Hindlimb muscle (tissue), 1 donor: ENCODE results near the gene FKBP5. TPM values are rescaled to one million over a fixed set of nuclear protein-coding genes. Genes with fewer than 3 reads are reported as not detected.
"Not testable (repeated sequence)": the region's sequence is repeated elsewhere in the genome, so short reads cannot be mapped to it uniquely, and the experiment has no call there.

Experiments used
- DNase-seq: peaks from one replicate; pipeline ENCODE4 v3.0.0-alpha.2; 2013
- polyA plus RNA-seq: library from polyadenylated mRNA; unstranded; fragments of 120-200 nt; gene quantifications from one replicate; pipeline ENCODE4 v1.2.1, GENCODE V29; 2013; ENCODE audit not compliant: insufficient read length

FKBP5 gene
- polyA plus RNA-seq, 1 donor = 14.5 TPM

DNA sequence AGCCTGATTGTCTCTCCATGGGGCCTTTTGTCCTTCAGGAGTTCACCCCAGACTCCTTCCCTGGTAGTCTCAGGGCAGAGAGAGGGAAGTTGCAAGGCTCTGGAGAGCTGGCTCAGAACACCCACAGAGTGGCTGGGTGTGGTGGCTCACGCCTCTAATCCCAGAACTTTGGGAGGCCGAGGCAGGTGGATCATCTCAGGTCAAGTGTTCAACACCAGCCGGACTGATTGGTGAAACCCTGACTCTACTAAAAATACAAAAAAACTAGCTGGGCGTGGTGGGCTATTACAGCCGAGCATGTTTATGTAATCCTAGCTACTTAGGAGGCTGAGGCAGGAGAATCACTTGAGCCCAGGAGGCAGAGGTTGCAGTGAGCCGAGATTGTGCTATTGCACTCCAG, 152.9 kb downstream of the FKBP5 start:
- not testable (repeated sequence) for DNase-seq

DNA sequence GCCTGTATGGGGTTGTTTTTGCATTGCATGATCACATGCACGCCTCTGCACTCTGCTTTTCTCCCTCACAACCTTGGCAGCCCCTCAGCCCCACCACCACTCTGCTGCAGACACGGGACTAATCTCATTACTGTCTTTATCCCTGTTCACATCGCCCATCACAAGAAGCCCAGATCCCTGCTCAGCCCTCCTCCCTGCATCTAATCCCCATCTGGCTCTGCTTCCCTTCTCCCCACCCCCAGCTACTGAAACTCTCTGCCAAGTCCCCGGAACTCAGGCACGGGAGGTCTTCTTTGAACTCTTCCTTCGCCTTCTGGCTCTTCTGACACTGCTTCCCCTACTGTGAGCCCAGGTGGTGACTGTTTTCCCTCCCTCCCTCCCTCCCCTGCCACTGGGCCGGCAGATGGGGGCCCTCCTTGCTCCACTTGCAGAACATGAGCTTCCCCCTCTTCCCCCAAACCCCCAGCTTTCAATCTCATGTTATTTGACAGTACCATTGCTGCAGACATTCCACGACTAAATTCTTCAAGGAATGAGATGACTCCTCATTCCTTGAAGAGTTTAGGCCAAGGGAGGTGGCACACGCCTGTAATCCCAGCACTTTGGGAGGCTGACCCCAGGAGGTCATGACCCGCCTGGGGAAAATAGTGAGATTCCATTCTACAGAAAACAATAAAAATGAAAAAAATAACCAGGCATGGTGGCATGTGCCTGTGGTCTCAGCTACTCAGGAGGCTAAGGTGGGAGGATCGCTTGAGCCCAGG, 154.1 kb downstream of the FKBP5 start:
- DNase-seq = peak; percentile 47

DNA sequence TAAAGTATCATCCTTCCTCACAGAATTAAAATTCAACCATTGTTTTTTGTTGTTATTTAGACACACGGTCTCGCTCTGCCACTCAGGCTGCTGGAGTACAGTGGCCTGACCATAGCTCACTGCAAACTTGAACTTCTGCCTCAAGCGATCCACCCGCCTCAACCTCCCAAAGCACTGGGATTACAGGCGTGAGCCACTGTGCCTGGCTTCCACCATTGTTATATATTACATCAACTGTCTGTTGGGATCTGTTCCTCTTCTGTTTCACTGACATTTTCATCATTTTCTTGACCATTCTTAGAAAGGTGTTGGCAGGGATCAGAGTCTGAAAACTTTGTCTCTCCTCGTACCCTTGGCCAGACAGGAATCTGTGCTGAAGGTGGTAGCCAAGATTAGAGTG, 154.7 kb downstream of the FKBP5 start:
- no peak for DNase-seq

DNA sequence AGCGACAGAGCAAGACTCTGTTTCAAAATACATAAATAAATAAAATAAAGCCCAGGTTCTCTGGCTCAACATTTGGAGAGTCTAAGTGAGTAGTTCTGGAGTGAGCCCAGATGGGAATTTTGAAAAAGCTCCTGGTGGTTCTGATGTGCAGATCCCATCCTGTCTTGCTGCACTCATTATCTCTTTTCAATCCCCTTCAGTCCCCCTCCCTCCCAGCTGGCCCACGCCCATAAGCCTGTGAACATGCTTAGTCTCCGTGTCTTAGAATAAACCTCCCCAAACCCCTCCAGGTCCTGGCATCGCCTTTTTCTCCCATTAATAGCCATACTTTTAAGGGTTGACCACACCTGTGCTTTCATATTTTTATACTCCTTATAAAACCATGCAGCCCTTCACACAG, 156.6 kb downstream of the FKBP5 start:
- DNase-seq = no peak

DNA sequence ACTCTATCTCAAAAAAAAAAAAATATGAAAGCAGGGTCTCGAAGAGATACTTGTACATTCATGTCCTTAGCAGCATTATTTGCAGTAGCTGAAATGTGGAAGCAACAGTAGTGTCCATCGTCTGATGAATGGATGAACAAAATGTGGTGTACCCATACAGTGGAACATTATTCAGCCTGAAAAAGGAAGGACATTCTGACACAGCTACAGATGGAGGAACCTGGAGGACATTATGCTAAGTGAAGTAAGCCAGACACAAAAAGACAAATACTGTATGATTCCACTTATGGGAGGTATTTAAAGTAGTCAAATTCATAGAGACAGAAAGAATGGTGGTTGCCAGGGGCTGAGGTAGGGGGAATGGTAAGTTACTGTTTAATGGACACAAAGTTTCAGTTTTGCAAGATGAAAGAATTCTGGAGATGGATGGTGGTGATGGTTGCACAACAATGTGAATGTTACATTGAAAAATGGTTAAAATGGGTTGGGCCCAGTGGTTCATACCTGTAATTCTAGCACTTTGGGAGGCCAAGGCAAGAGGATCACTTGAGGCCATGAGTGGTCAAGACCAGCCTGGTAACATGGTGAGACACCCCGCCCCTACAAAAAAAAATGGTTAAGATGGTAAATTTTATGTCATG, 164.2 kb downstream of the FKBP5 start:
- DNase-seq = no peak

Other genes with a start within 250 kb of the FKBP5 start
- gene FANCE, start 236.6 kb downstream of the FKBP5 start, polyA plus RNA-seq = 27.8 TPM
- gene RPL10A, start 220.5 kb downstream of the FKBP5 start, polyA plus RNA-seq = 2,463 TPM
- 74.7 TPM for gene TEAD3, start 191.8 kb downstream of the FKBP5 start, polyA plus RNA-seq
- gene TULP1, start 176.0 kb downstream of the FKBP5 start, polyA plus RNA-seq = 1.9 TPM
- 0.67 TPM for gene ARMC12, start 48.1 kb upstream of the FKBP5 start, polyA plus RNA-seq
- gene CLPSL2, start 87.7 kb upstream of the FKBP5 start, polyA plus RNA-seq = not detected
- gene CLPSL1, start 92.1 kb upstream of the FKBP5 start, polyA plus RNA-seq = not detected
- gene CLPS, start 108.4 kb upstream of the FKBP5 start, polyA plus RNA-seq = not detected
- not detected for gene LHFPL5, start 116.4 kb upstream of the FKBP5 start, polyA plus RNA-seq
- gene SRPK1, start 232.2 kb upstream of the FKBP5 start, polyA plus RNA-seq = 16.0 TPM